ENCODE results near the gene CLIC3.

The CLIC3 gene

DNA sequence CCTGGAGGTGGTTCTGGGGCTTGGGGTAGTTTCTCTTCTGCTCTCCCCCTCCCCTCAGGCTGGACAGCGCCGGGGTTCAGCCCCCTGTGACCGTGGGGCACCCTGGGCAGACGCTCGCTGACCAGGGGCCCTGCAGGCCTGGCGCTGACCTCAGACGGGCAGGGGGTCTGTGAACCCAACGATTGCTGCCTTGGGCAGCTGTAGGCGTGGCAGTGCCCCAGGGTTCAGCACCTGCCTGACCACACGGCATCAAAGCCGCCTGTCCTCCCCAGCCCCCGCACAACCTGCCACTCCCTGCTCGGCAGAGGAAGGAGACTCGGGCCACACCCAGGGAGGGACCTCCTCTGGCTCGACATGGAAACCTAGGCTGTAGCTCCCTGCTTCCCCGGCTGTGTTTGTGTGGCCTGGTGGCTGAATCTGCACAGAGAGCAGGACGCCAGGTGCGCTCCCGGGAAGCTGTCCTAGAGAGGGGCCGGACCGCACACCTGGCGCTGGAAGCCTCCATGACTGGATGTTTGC, 32.1 kb downstream of the CLIC3 start:
- DNase-seq (ENCODE audit: low read depth) = no peak

DNA sequence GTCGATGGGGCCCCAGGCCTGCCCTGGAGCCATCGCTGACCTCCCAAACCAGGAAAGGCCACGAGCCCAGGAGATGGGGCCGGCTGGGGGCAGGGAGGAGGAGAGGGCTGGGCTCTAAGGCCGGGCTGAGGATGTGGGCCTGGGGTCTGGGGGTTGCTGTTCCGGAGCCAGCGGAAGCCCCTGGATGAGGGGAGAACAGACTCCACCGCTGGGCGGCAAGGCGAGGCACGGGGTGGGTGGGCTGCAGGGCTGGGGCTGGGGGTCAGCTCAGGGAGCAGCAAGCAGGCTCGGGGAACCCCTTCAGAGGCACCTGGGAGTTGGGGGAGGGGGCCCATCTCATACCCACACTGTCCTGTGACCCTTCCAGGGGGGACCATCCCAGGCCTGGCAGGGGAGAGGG, 32.6 kb downstream of the CLIC3 start:
- DNase-seq (ENCODE audit: low read depth) = no peak

DNA sequence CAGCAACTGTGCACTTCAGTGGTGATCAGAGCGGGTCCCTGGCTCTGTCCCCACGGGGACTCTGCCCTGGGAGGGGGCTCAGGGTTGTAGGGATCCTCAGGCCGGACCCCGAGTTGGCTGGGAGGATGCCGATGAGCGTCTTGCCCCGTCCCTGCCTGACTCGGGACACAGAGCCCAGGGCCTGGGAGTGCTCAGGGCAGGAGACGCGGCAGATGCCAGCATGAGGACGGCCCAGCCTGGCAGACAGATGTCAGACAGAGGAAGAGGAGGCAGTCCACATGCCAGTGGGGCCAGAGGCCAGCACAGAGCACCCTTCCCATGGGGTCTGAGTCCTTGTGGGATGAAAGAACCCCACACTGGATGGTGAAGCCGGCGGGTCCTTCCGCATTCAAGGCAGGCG, 33.0 kb downstream of the CLIC3 start:
- DNase-seq (ENCODE audit: low read depth) = no peak

DNA sequence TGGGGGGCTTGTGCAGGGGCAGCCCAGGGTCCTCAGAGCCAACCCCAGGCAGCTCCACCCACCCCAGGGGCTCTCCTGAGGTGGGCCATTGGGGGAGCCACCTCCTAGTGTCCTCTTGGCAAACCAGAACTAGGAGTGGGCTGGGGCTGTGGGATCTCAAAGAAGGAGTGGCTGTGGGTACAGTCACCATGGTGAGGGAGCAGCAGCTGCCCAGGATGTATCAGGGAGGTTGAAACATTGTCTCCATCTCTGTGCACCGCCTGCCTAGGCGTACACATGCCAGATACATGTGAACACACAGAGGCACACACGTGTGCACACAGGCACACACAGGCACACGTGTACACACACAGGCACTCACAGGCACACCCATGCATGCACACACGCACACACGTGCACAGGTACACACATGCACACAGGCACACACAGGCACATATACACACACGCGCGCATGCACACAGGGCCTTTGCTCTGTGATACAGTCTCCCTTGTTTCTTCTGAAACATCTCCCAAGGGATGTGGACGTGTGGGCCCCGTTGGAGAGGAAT, 33.6 kb downstream of the CLIC3 start:
- no peak for DNase-seq (ENCODE audit: low read depth)

DNA sequence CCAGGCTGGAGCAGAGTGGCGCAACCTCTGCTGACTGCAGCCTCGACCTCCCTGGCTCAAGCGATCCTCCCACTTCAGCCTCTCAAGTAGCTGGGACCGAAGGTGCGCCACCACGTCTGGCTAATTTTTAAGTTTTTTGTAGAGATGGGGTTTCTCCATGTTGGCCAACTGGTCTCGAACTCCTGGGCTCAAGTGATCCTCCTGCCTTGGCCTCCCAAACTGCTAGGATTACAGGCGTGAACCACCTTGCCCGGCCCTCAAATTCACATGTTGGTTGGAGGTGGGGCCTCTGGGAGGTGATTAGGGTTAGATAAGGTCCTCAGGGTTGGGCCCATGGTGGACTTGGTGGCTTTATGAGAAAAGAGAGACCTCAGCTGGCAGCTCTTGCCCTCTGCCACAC, 34.2 kb downstream of the CLIC3 start:
- no peak for DNase-seq (ENCODE audit: low read depth)

DNA sequence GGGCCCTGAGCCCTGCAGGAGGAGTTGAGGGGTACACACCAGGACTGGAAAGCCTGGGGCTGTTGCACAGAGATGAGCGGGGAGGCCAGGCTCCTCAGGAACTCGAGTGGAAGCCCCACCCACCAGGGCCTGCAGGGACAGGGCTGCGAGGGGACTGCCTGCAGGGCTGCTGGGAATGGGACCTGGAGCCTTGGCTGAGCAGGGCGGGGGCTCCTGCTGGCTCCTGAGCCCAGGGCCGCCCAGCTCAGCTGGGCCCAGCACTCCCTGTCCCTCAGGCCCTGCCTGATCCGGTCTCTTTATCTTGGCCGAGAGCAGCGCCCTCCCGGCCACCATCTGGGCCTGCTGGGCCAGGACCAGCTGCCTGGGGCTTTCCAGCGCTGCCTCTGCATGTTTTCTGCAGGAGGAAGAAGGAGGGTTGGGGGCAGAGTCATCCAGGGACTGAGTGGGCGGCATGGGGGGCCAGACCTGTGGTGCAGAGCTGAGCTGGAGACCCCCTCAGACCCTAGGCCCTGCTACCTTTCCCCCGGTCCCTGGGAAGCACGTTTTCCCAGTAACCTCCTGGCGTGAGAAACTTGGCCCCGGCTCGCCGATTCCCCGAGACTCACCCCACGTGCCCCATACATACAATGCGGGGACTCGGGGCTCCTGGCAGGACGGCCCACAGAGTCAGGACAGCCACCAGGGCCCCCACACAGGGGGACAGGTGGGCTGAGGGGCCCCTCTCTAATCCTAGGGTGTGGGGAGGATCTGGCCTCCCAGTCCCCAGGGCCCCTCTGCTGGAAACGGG, 34.9 kb downstream of the CLIC3 start:
- no peak for DNase-seq (ENCODE audit: low read depth)

DNA sequence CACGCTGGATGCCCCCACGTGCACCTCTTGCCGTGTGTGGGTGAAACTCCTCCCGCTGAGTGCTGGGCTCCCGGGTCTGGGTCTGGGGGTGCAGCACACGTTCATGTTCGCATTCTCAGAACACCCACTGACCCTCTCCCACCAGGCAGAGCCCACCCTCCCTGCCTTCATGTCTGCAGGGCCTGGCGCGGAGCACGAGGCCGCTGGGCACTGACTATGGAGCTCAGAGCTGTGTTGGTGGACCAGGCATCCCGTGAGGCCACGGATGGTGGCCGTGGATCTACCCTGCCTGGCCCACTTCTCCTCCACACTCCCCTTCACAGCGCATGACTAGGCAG, 35.5 kb downstream of the CLIC3 start:
- DNase-seq (ENCODE audit: low read depth) = no peak

DNA sequence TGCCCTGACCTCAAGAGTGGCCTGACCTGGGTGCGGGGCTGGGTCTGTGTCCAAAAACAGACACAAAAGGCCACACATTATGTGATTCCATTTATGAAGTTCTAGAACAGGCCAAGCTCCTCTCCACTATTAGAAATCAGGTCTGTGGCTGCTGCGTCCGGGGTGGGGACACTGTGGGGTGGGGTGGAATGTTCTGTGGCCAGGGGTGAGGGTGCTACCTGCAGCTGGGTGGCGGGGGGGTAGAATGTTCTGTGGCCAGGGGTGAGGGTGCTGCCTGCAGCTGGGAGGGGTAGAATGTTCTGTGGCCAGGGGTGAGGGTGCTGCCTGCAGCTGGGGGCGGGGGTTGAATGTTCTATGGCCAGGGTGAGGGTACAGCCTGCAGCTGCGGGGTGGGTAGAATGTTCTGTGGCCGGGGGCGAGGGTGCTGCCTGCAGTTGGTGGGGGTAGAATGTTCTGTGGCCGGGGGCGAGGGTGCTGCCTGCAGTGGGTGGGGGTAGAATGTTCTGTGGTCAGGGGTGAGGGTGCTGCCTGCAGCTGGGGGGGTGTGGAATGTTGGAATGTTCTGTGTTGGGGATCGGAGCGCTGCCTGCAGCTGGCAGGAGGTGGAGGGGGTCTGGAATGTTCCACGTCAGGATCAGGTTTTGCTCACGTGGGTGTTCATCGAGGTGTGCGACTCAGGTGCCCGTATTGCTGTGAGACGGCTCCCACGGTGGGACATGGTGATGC, 36.0 kb downstream of the CLIC3 start:
- no peak for DNase-seq (ENCODE audit: low read depth)

DNA sequence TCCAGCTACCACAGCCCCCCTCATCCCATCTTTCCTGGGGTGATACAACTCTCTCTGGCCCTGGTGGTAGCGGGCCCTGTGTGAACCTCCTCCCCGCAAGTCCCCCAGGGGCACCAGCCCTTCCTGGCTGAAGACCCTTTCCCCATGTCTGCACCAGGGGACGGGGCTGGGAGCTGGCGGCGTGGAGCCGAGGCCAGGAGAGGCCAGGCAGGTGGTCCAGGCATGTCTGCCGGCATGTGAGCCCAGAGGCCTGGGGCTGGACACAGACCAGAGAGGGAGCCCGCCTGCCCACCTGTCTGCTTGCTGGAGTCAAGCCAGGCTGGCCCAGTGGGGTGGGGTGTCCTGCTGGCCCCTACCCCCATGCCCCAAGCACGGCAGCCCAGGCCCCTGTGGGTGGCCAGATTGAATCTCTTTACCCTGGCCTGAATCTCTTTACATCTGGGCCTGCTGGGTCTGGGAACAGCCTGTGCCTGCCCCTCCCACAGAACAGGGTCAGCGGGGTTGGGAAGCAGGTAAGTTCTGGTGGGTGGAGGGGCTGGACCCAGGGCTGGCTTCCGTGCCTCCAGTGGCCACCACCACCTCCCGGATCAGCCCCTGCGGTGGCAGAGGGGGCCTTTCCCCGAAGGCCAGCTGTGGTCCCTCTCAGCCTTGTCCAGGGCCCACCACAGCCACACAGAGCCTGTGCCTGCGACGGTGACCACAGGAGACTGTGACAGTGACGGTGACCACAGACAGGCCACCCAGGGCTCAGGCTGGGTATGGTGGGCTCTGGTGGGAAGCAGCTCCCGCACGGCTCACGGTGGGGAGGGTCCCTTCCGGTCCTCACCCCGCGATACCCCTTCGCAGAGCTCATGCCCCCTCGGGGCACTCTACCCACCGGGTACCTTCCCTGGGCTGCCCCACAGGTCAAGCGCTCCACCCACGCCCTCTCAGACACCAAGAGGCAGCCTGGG, 37.2 kb downstream of the CLIC3 start:
- no peak for DNase-seq (ENCODE audit: low read depth)

DNA sequence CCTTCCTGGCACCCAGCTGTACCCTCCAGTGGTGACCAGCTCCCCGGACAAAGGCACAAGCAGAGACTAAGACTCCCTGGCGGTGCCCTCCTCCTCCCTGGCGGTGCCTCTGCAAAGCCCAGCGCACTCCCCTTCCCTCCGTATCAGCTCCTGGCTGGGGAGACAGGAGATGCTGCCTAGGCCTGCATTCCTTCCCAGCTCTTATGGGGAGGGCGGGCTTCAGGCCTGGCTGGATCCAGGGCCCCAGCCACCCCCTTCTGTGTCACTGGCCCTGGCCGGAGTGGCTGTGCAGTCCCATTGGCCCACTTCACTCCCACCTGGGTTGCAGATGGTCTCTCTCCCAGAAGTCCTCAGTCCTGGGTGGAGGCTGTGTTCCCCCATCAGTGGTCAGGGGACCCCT, 37.9 kb downstream of the CLIC3 start:
- no peak for DNase-seq (ENCODE audit: low read depth)

DNA sequence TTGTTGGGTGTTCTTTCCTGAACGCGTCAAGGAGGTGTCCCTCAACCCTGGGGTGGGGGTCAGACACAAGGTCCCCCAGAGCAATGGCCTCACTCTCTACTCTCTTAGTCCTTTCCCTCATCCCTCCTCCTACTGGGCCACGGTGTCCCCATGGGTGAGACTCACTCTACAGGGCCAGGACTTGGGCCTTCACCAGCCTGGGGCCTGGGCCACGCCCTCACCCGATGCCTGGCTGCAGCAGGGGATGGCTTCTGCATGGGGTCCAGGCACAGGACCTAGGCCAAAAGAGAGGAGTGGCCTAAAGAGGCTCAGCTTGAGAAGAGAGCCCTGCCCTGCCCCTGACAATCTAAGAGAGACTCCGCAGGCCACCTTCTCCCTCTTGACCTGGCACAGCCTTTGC, 38.5 kb downstream of the CLIC3 start:
- no peak for DNase-seq (ENCODE audit: low read depth)

DNA sequence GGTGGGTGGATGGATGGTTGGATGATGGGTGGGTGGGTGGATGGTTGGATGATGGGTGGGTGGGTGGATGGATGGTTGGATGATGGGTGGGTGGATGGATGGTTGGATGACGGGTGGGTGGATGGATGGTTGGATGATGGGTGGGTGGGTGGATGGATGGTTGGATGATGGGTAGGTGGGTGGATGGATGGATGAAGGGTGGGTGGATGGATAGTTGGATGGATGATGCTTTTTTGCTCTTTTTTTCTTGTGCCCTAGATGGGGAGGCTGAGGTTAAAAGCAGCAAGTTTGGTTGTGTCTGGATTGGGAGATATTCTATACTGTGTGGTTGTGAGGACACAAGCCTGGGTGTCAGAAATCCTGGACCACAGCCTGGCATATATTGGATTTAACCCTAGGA, 38.9 kb downstream of the CLIC3 start:
- no peak for DNase-seq (ENCODE audit: low read depth)

DNA sequence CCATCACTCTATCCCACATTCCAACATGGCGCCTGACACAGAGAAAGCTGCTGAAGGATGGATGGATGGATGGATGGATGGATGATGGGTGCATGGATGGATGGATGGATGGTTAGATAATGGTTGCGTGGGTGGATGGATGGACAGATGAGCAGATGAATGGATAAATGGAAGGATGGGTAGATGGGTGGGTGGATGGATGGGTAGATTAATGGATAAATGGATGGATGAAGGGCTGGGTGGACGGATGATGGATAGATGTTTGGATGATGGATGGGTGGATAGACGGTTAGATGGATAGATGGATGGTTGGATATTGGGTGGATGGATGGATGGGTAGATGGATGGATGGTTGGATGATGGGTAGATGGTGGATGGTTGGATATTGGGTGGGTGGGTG, 39.8 kb downstream of the CLIC3 start:
- DNase-seq (ENCODE audit: low read depth) = no peak

DNA sequence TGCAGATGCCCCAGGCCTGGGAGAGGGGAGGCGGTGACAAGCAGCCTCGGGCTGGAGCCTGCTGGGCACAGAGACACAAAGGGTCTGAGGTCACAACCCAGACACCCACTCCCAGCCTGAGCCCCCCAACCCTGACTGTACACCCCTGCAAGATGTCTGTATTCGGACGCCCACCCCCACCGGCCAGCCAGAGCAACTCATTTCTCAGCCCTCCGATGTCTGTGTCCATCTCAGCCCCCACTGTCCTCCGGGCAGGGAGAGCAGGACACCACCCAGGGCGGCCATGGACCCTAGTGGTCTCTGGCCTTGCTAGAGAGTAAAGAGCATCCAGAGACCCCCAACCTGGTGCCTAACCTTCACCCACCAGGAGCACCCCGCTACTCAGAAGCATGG, 40.4 kb downstream of the CLIC3 start:
- DNase-seq (ENCODE audit: low read depth) = no peak

DNA sequence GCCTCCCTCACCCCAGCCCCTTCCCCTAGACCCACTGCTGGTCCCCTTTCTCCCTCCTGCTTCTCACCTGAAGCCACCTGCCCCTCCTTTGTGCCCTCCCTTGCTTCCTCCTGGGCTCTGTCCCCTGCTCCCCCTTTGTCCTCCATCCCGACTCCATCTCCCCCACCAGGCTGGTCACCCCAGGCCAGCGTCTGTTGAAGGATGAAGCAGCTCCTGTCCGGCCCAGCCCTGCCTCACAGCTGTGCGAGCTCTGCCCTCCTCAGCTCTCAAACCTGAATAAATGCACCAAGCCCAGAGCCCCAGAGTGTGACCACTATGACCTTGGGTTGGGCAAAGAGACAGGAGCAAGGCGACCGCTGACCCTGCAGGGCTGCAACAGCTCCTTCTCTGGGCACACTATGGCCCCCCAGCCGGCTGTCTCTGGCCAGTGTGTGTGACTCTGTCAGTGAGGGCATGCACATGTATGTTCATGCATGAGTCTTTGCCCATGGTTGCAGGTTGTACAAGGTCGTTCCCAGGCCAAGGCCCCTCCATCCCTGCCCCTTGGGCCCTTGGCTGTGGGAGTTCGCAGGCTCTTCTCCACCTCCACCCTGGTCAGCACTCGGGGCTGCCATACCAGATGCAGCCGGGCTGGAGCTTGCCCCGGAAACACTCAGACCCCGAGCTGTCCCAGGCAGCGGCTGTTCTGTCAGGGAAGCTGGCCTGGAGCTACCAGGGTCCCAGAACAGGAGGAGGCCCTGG, 41.0 kb downstream of the CLIC3 start:
- DNase-seq (ENCODE audit: low read depth) = no peak

DNA sequence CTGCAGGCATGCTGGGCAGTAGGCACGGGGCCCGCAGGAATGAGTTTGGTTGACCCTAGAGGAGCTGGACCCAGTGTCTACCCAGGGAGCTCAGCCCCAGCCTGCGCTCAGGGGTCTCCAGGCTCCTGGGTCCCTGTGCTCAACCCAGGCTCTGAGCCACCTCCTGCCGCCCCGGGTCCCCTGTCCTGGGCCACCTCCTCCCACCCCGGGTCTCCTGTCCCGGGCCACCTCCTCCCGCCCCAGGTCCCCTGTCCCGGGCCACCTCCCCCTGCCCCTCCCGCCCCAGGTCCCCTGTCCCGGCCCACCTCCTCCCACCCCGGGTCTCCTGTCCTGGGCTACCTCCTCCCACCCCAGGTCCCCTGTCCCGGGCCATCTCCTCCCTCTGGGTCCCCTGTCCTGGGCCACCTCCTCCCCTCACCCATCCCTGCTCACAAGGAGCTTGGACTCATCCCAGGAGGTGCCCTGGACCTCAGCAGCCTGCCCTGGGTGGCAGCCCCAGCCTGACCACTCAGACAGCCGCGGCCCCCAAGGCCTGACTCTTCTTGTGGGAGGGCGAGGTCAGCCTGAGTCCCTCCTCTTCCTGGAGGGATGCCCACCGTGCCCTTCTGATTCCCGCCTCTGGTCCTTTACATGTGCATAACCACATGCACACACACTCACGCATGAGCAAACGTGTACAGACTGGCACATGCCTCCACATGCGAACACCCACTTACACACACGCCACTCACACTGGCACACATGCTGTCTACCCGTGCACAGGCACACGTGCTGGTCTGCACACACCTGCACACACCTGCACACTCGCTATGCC, 41.9 kb downstream of the CLIC3 start:
- DNase-seq (ENCODE audit: low read depth) = no peak

DNA sequence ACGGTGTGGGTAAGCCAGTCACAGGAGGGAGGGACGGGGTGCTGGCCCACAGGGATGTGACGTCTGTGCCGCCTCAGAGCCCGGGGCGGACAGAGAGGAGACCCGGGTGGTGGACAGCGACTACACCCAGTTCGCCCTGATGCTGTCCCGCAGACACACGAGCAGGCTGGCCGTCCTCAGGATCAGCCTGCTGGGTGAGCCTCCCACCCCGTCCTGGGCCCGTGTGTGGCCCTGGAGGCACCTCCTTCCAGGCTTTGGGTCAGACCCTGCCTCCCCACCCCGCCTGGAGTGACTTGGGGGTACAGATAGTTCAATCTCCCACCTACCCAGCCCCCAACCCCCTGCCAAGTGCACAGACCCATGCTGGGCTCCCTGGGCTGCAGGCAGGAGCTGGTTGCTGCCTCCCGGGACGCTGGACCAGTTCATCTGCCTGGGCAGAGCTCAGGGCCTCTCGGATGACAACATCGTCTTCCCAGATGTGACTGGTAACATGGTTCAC, 42.5 kb downstream of the CLIC3 start:
- DNase-seq (ENCODE audit: low read depth) = no peak

DNA sequence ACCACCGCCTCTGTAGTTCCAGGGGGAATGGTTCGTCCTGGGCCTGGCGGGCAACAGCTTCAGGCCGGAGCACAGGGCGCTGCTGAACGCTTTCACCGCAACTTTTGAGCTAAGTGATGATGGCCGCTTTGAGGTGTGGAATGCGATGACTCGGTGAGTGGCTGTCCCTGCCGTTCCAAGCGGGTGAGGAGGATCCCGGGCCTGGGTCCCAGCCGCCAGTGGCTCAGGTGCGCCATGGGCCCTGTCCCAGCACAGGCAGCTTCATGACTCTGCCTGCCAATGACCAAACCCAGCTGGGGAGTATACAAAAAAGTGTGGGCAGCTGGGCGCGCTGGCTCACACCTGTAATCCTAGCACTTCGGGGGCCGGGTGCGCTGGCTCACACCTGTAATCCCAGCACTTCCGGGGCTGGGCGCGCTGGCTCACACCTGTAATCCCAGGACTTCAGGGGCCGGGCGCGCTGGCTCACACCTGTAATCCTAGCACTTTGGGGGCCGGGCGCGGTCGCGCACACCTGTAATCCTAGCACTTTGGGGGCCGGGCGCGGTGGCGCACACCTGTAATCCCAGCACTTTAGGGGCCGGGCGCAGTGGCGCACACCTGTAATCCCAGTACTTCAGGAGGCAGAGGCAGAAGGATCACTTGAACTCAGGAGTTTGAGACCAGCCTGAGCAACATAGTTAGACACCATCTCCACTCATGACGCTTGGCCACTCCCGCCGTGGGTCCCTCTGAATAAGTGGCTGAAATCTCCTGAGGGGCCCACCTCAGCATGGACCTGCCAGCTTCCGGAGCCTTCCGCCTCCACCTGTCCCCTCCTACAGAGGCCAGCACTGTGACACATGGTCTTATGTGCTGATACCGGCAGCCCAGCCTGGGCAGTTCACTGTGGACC, 43.2 kb downstream of the CLIC3 start:
- no peak for DNase-seq (ENCODE audit: low read depth)

DNA sequence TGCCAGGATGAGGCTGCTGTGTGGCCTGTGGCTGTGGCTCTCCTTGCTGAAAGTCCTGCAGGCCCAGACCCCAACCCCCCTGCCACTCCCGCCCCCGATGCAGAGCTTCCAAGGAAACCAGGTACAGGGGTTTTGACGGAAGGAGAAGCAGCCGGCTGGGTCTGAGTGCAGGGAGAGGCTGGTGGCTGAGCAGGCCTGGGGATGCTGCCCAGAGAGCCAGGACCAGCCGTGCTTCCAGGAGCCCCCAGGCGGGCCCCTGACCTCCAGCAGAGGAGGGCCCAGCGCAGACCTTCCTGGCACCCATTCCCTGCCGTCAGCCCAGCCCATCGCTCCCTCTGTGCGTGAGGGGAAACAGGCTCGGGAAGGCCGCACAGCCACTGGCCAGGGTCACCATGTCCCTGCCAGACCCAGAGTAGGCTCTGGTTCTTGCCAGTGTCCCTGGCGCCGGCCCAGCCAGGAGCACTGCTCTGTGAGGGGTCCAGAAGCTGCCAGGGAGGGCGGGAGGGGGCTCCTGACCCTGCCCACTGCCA, 44.0 kb downstream of the CLIC3 start:
- DNase-seq (ENCODE audit: low read depth) = no peak
